ENCODE data around the gene KRTAP1-5. TPM values are rescaled to one million over a fixed set of nuclear protein-coding genes. Genes with fewer than 3 reads are reported as not detected.

The KRTAP1-5 gene
- total RNA-seq, result not detected

- Histone ChIP-seq H3K27me3 (no peaks in the 10 kb centered on the region), H3K36me3 (no peaks in the 10 kb centered on the region), H3K4me3 (no peak within 1 kb of the TSS), H3K4me1 (no peaks in the 10 kb centered on the region), H3K9me3 (no peaks in the 10 kb centered on the region), H3K27ac (no peak within 1 kb of the TSS)
- TF ChIP-seq POLR2A (IDR thresholded peaks at IDR 0.05) (no peak), POLR2AphosphoS5 (IDR thresholded peaks at IDR 0.05) (no peak)
- TF ChIP-seq, protein P1, sequence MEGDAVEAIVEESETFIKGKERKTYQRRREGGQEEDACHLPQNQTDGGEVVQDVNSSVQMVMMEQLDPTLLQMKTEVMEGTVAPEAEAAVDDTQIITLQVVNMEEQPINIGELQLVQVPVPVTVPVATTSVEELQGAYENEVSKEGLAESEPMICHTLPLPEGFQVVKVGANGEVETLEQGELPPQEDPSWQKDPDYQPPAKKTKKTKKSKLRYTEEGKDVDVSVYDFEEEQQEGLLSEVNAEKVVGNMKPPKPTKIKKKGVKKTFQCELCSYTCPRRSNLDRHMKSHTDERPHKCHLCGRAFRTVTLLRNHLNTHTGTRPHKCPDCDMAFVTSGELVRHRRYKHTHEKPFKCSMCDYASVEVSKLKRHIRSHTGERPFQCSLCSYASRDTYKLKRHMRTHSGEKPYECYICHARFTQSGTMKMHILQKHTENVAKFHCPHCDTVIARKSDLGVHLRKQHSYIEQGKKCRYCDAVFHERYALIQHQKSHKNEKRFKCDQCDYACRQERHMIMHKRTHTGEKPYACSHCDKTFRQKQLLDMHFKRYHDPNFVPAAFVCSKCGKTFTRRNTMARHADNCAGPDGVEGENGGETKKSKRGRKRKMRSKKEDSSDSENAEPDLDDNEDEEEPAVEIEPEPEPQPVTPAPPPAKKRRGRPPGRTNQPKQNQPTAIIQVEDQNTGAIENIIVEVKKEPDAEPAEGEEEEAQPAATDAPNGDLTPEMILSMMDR (IDR thresholded peaks at IDR 0.05), result no peak
- no peak for DNase-seq (ENCODE audit: low spot score in 2 of 2)
- intact Hi-C loops (cut with DNase I; ENCODE audit: low total_unique reads), result no loop called here
These were observed at the start of gene KRTAP1-5 for GRCh38 chr17:41026715-41027471. KRTAP1-5 (minus strand) TSS chr17:41027208; CDS start chr17:41027155, 53 bp downstream.

- no peak overlapping the region for H3K27ac ChIP-seq
- no peak for DNase-seq (ENCODE audit: low spot score in 2 of 2)
- intact Hi-C loops (cut with DNase I; ENCODE audit: low total_unique reads), result no loop called here
- no peaks in the 10 kb centered on the region for H3K9me3 ChIP-seq
- no peaks in the 10 kb centered on the region for H3K4me1 ChIP-seq
- no peaks in the 10 kb centered on the region for H3K27me3 ChIP-seq
- H3K4me3 ChIP-seq, result no peak overlapping the region
- H3K36me3 ChIP-seq, result no peaks in the 10 kb centered on the region
- TF ChIP-seq, protein P1 (IDR thresholded peaks at IDR 0.05), result no peak
- TF ChIP-seq POLR2A (IDR thresholded peaks at IDR 0.05), result no peak
- TF ChIP-seq POLR2AphosphoS5 (IDR thresholded peaks at IDR 0.05), result no peak
These were observed 49.8 kb upstream of the KRTAP1-5 start for GRCh38 chr17:41076788-41077187.

- Histone ChIP-seq H3K9me3 (no peaks in the 10 kb centered on the region), H3K4me1 (no peaks in the 10 kb centered on the region), H3K4me3 (no peak overlapping the region), H3K27ac (no peak overlapping the region), H3K36me3 (no peaks in the 10 kb centered on the region), H3K27me3 (no peaks in the 10 kb centered on the region)
- intact Hi-C loops (cut with DNase I; ENCODE audit: low total_unique reads), result no loop called here
- TF ChIP-seq, protein P1 (IDR thresholded peaks at IDR 0.05), result no peak
- TF ChIP-seq POLR2A (IDR thresholded peaks at IDR 0.05) (no peak), POLR2AphosphoS5 (IDR thresholded peaks at IDR 0.05) (no peak)
- no peak for DNase-seq (ENCODE audit: low spot score in 2 of 2)
These were observed 46.7 kb upstream of the KRTAP1-5 start for GRCh38 chr17:41073676-41074075.

GRCh38 chr17:41071606-41072360 is 44.8 kb upstream of the KRTAP1-5 start:
- no peak overlapping the region for H3K4me3 ChIP-seq
- no peak for DNase-seq (ENCODE audit: low spot score in 2 of 2)
- H3K9me3 ChIP-seq, result no peaks in the 10 kb centered on the region
- no peaks in the 10 kb centered on the region for H3K27me3 ChIP-seq
- no peaks in the 10 kb centered on the region for H3K4me1 ChIP-seq
- intact Hi-C loops (cut with DNase I; ENCODE audit: low total_unique reads), result no loop called here
- no peak overlapping the region for H3K27ac ChIP-seq
- TF ChIP-seq, protein P1 (IDR thresholded peaks at IDR 0.05), result no peak
- TF ChIP-seq POLR2AphosphoS5 (IDR thresholded peaks at IDR 0.05) (no peak), POLR2A (IDR thresholded peaks at IDR 0.05) (no peak)
- no peaks in the 10 kb centered on the region for H3K36me3 ChIP-seq

- Histone ChIP-seq H3K4me1 (no peaks in the 10 kb centered on the region), H3K27ac (no peak overlapping the region), H3K4me3 (no peak overlapping the region), H3K27me3 (no peaks in the 10 kb centered on the region), H3K9me3 (no peaks in the 10 kb centered on the region), H3K36me3 (no peaks in the 10 kb centered on the region)
- DNase-seq (ENCODE audit: low spot score in 2 of 2), result no peak
- TF ChIP-seq POLR2A (IDR thresholded peaks at IDR 0.05), result no peak
- TF ChIP-seq POLR2AphosphoS5 (IDR thresholded peaks at IDR 0.05), result no peak
- TF ChIP-seq, protein P1 (IDR thresholded peaks at IDR 0.05), result no peak
- intact Hi-C loops (cut with DNase I; ENCODE audit: low total_unique reads), result no loop called here
These were observed 42.0 kb upstream of the KRTAP1-5 start for GRCh38 chr17:41069031-41069430.
